ENCODE results near the gene GOLGA1.

The GOLGA1 gene, protein sequence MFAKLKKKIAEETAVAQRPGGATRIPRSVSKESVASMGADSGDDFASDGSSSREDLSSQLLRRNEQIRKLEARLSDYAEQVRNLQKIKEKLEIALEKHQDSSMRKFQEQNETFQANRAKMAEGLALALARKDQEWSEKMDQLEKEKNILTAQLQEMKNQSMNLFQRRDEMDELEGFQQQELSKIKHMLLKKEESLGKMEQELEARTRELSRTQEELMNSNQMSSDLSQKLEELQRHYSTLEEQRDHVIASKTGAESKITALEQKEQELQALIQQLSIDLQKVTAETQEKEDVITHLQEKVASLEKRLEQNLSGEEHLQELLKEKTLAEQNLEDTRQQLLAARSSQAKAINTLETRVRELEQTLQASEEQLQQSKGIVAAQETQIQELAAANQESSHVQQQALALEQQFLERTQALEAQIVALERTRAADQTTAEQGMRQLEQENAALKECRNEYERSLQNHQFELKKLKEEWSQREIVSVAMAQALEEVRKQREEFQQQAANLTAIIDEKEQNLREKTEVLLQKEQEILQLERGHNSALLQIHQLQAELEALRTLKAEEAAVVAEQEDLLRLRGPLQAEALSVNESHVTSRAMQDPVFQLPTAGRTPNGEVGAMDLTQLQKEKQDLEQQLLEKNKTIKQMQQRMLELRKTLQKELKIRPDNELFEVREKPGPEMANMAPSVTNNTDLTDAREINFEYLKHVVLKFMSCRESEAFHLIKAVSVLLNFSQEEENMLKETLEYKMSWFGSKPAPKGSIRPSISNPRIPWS

GRCh38 chr9:124940894-124941678 lies at the start of gene GOLGA1:
GOLGA1 (minus strand) TSS chr9:124941083; CDS start chr9:124938711, 2,372 bp downstream.
- peak within 1 kb of the TSS; percentile 89 for H3K4me3 ChIP-seq (replicated peaks; ENCODE audit: low read depth, low read length)

DNA sequence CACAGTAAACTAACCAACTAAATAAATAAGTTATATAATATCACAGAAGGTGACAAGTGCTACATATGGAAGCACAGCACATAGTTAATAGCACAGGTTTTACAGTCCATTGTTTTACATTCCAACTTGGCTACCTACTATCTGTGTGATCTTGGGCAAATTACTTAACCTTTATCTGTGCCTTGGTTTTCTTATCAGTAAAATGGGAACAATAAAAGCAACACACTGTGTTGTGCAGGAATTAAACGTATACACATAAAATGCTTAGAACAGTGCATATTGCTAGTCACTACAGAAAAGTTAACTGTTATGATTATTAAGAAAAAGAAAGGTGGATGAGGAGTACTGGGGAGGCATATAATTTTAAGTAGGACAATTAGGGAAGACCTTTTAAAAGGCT lies 42.8 kb upstream of the GOLGA1 start:
- DNase-seq (ENCODE audit: low read depth), result no peak
- H3K4me3 ChIP-seq (replicated peaks; ENCODE audit: low read depth, low read length), result no peak overlapping the region
- TF ChIP-seq, protein P1, sequence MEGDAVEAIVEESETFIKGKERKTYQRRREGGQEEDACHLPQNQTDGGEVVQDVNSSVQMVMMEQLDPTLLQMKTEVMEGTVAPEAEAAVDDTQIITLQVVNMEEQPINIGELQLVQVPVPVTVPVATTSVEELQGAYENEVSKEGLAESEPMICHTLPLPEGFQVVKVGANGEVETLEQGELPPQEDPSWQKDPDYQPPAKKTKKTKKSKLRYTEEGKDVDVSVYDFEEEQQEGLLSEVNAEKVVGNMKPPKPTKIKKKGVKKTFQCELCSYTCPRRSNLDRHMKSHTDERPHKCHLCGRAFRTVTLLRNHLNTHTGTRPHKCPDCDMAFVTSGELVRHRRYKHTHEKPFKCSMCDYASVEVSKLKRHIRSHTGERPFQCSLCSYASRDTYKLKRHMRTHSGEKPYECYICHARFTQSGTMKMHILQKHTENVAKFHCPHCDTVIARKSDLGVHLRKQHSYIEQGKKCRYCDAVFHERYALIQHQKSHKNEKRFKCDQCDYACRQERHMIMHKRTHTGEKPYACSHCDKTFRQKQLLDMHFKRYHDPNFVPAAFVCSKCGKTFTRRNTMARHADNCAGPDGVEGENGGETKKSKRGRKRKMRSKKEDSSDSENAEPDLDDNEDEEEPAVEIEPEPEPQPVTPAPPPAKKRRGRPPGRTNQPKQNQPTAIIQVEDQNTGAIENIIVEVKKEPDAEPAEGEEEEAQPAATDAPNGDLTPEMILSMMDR (IDR thresholded peaks at IDR 0.05; ENCODE audit: low read length, missing control alignments), result no peak

More at GRCh38 chr9:124940894-124941678, at the start of gene GOLGA1:
- DNase-seq (ENCODE audit: low read depth), result peak; percentile 95
- TF ChIP-seq, protein P1 (IDR thresholded peaks at IDR 0.05; ENCODE audit: low read length, missing control alignments), result no peak

GRCh38 chr9:124980431-124980830 lies 39.5 kb upstream of the GOLGA1 start:
- TF ChIP-seq, protein P1 (IDR thresholded peaks at IDR 0.05; ENCODE audit: low read length, missing control alignments), result no peak

GRCh38 chr9:124975131-124975530 lies 34.2 kb upstream of the GOLGA1 start:
- DNase-seq (ENCODE audit: low read depth), result peak; percentile 26
- no peak overlapping the region for H3K4me3 ChIP-seq (replicated peaks; ENCODE audit: low read depth, low read length)
- TF ChIP-seq, protein P1 (IDR thresholded peaks at IDR 0.05; ENCODE audit: low read length, missing control alignments), result no peak

More at GRCh38 chr9:124980431-124980830, 39.5 kb upstream of the GOLGA1 start:
- H3K4me3 ChIP-seq (replicated peaks; ENCODE audit: low read depth, low read length), result no peak overlapping the region
- no peak for DNase-seq (ENCODE audit: low read depth)

- H3K4me3 ChIP-seq (replicated peaks; ENCODE audit: low read depth, low read length), result no peak overlapping the region
- TF ChIP-seq, protein P1 (IDR thresholded peaks at IDR 0.05; ENCODE audit: low read length, missing control alignments), result no peak
- DNase-seq (ENCODE audit: low read depth), result no peak
Measured at GRCh38 chr9:124973807-124974206, 32.9 kb upstream of the GOLGA1 start.

DNA sequence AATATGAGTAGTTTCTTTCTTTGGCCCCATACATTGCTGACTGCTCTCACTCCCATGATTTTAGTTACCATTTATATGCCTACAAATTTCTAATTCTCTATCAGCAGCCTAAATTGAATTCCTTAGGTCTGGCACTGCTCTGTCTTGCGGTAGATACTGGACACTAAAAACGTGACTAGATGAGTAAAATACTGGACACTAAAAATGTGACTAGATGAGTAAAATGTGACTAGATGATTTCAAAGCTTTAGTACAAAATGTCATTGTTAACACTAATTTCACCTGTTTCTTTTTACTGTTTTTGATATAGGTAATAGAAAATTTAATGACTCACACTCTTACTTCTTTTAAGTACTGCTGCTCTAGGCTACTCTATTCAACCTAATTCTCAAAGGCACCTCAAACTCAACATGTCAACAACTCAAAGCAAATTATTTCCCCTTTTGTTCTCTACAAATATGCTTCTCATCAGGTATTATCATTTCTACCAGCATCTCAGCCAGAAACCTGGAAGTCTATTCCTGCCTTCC lies 31.4 kb upstream of the GOLGA1 start:
- no peak for DNase-seq (ENCODE audit: low read depth)
- TF ChIP-seq, protein P1 (IDR thresholded peaks at IDR 0.05; ENCODE audit: low read length, missing control alignments), result no peak
- no peak overlapping the region for H3K4me3 ChIP-seq (replicated peaks; ENCODE audit: low read depth, low read length)

Data from fibroblast of pulmonary artery (primary cell).